Measurements from ENCODE around the gene MAN2B2. TPM values are rescaled to one million over a fixed set of nuclear protein-coding genes. Genes with fewer than 3 reads are reported as not detected.
"Not testable (repeated sequence)": the region's sequence is repeated elsewhere in the genome, so short reads cannot be mapped to it uniquely, and the experiment has no call there.

The MAN2B2 gene
- total RNA-seq, 4 donors from 2014 or later = 32.7 to 95.3 (median 80.2) TPM

- DNase-seq = no peak
- intact Hi-C loops (cut with DNase I) = loop anchor here (10.0 kb wide), 1 partner anchor 66 kb away; the partner anchor contains the start of gene BLOC1S4
- WGBS, 2 donors = 90 to 91% methylated on average over 8 of the region's 8 CpGs
Observed at GRCh38 chr4:6649216-6649615, 74.2 kb downstream of the MAN2B2 start.

DNA sequence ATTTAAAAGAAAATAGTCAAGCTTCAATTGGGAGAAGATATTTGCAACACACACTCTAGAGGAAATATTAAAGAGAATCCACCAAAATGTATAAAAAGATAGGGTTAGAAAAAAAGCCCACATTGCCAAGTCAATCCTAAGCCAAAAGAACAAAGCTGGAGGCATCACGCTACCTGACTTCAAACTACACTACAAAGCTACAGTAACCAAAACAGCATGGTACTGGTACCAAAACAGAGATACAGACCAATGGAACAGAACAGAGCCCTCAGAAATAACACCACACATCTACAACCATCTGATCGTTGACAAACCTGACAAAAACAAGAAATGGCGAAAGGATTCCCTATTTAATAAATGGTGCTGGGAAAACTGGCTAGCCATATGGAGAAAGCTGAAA is 79.2 kb downstream of the MAN2B2 start:
- intact Hi-C loops (cut with DNase I); H3K4me3 ChIP-seq (replicated peaks in 1 of 3); H3K27me3 ChIP-seq; DNase-seq; H3K4me1 ChIP-seq; H3K9me3 ChIP-seq; H3K27ac ChIP-seq; H3K36me3 ChIP-seq: not testable (repeated sequence)
- 34 to 77% methylated on average over 3 of the region's 3 CpGs for WGBS, 2 donors

More at GRCh38 chr4:6649216-6649615, 74.2 kb downstream of the MAN2B2 start:
- Histone ChIP-seq H3K4me1 (no peaks in the 10 kb centered on the region), H3K4me3 (replicated peaks in 1 of 3) (no peak overlapping the region), H3K9me3 (no peaks in the 10 kb centered on the region), H3K27me3 (no peaks in the 10 kb centered on the region), H3K36me3 (no peaks in the 10 kb centered on the region), H3K27ac (no peak overlapping the region)
- no peak for TF ChIP-seq POLR2A (IDR thresholded peaks at IDR 0.05)
- no peak for TF ChIP-seq CTCF (IDR thresholded peaks at IDR 0.05)

- H3K4me1 ChIP-seq; H3K36me3 ChIP-seq; DNase-seq; H3K4me3 ChIP-seq (replicated peaks in 1 of 3); H3K27me3 ChIP-seq; intact Hi-C loops (cut with DNase I); H3K27ac ChIP-seq; H3K9me3 ChIP-seq: not testable (repeated sequence)
- WGBS, 2 donors = 92 to 98% methylated on average over 2 of the region's 2 CpGs
Observed at GRCh38 chr4:6655291-6655690, 80.3 kb downstream of the MAN2B2 start.

DNA sequence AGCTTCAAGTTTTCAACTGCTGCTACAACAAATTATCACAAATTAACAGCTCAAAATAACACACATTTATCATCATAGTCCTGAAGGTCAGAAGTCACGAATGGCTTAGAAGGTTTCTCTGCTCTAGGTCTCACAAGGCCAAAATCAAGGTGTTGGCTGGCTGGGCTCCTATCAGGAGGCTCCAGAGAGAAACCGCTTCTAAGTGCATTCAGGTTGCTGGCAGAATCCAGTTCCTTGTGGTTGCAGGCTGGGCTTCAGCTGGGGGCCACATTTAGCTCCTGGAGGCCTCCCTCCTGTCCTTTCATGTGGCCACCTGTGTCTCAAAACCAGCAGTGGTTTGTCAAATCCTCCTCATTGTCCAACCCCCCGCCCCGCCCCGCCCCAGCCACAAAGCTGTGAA is 80.9 kb downstream of the MAN2B2 start:
- intact Hi-C loops (cut with DNase I) = no loop called here
- 88 to 93% methylated on average over 5 of the region's 5 CpGs for WGBS, 2 donors

DNA sequence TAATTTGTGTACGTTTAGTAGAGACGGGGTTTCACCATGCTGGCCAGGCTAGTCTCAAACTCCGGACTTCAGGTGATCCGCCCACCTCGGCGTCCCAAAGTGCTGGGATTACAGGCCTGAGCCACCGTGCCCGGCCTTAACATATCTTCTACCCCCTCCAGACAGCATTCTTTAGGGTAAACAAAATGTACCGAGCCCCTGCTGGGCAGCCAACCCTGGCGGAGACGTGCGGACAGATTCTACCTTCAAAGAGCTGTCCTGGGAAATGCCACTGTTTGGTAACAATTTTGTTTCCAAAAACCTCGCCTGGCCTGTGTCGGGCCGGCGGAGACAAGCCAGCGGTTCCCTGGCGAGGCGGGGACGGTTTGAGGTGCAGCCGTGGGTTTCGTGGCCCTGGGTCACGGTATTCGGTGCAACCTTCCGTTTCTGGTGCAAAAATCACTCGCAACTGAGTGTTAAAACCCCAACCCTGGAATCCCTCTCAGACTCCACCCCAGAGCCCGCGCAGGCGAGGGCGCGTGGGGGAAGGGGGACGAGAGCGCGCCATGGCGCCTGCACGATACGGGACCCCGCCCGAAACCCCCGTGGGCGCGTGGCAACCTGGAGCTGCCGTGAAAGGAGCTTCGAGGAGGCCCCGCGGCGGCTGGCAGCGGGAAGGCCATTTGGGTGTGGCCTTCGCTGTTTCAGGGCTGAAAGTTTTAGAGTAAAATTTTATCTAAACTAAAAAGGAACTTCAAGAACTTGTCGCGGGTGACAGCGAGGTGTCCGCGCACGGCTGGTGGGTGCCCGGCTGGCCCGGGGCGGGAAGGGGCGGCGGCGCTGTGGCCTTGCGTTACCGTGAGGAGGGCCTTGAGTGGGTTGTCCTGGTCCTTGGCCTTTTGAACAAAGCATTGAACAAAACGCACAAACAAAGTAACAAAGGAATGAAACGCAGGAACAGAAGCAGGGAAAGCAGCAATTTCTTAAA is 82.5 kb downstream of the MAN2B2 start:
- Histone ChIP-seq H3K27me3 (no peaks in the 10 kb centered on the region), H3K4me1 (peaks cover 0 to 5% of the 10 kb centered on the region in 2 donors), H3K36me3 (no peaks in the 10 kb centered on the region), H3K27ac (no peak overlapping the region), H3K4me3 (replicated peaks in 1 of 3) (no peak overlapping the region), H3K9me3 (no peaks in the 10 kb centered on the region)
- intact Hi-C loops (cut with DNase I) = no loop called here
- no peak for TF ChIP-seq CTCF (IDR thresholded peaks at IDR 0.05)
- TF ChIP-seq POLR2A (IDR thresholded peaks at IDR 0.05) = no peak
- WGBS, 2 donors = 62 to 75% methylated on average over 49 to 65 of the region's 65 CpGs
- DNase-seq = no peak

More for the DNA sequence above, 80.9 kb downstream of the MAN2B2 start:
- no peak overlapping the region for H3K27ac ChIP-seq
- H3K4me3 ChIP-seq (replicated peaks in 1 of 3) = no peak overlapping the region
- peaks cover 0 to 5% of the 10 kb centered on the region in 2 donors for H3K4me1 ChIP-seq
- H3K9me3 ChIP-seq = no peaks in the 10 kb centered on the region
- no peaks in the 10 kb centered on the region for H3K36me3 ChIP-seq
- H3K27me3 ChIP-seq = no peaks in the 10 kb centered on the region
- no peak for DNase-seq
- TF ChIP-seq CTCF (IDR thresholded peaks at IDR 0.05) (no peak), POLR2A (IDR thresholded peaks at IDR 0.05) (no peak)

- peak overlapping the region in 1 of 3 donors; percentile 24 for H3K4me3 ChIP-seq (replicated peaks in 1 of 3)
- 89 to 96% methylated on average over 7 of the region's 7 CpGs for WGBS, 2 donors
- no peak for DNase-seq
Observed at GRCh38 chr4:6658209-6658595, 83.2 kb downstream of the MAN2B2 start.

More at GRCh38 chr4:6658209-6658595, 83.2 kb downstream of the MAN2B2 start:
- TF ChIP-seq POLR2A (IDR thresholded peaks at IDR 0.05) (no peak), CTCF (IDR thresholded peaks at IDR 0.05) (no peak)
- Histone ChIP-seq H3K27ac (no peak overlapping the region), H3K36me3 (no peaks in the 10 kb centered on the region), H3K4me1 (peaks cover 0 to 5% of the 10 kb centered on the region in 2 donors), H3K27me3 (no peaks in the 10 kb centered on the region), H3K9me3 (no peaks in the 10 kb centered on the region)
- intact Hi-C loops (cut with DNase I) = no loop called here
